A549 treated with DMSO at 1 μM for 4 hours (cell line): ENCODE measurements around the gene GCNT1. TPM values are rescaled to one million over a fixed set of nuclear protein-coding genes. Genes with fewer than 3 reads are reported as not detected.

Experiments
- total RNA-seq: library from RNA; stranded (reverse); fragments of 200-300 nt; extraction: Qiagen RNA extraction; gene quantifications from 5 replicates; pipeline ENCODE4 v1.2.3, GENCODE V29; 2022; ENCODE audit warnings: low read depth

The GCNT1 gene
- total RNA-seq = 2.3 to 4.2 TPM (median 3.2 TPM) in 5 replicates

DNA sequence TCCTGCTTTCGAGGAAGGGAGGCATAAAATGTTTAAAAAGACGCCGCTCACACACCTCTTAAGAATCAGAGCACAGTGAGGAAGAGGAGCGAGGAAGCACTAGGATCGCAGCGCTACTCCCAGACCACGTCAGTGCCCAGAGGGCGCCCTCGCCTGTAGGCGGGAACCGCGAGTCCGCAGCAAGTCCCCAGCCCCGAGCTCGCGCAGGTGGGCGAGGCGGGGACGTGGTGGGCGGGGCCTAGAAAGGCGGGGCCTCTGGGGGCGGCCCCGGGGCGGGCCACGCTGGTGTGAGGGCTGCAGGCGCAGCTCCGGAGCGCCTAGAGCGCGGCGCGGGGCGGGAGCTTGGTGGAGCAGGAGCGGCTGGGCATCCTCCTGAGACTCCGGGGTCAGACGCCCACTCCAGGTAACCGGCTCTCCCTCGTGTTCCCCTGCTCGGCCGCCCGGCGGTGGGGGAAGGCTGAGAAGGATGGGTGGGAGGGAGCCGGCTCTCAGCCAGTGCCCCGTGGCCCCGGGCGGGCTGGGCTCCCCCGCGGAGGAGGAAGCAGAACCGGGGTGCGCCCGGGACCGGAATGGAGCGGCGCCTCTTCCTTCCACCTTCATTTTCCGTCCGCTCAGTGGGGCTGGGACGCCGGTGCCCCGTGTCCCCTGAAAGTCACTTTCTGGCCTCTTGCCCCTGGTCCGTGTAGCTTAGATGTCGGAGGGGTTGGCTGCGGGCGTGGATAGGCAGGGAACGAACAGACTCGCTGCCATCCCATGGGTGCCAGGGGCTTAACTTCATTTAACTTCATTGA lies at the start of gene GCNT1:
Gene GCNT1 (plus strand): TSS at position 280 of the 791 bp plus-strand sequence. CDS start 43,200 bp downstream, outside the sequence.

Other genes with a start within 250 kb of the GCNT1 start
- 35.0 to 57.9 TPM (median 48.5 TPM) in 5 replicates for gene RFK, start 64.8 kb upstream of the GCNT1 start, total RNA-seq